ENCODE data around the gene PCDHA6.

DNA sequence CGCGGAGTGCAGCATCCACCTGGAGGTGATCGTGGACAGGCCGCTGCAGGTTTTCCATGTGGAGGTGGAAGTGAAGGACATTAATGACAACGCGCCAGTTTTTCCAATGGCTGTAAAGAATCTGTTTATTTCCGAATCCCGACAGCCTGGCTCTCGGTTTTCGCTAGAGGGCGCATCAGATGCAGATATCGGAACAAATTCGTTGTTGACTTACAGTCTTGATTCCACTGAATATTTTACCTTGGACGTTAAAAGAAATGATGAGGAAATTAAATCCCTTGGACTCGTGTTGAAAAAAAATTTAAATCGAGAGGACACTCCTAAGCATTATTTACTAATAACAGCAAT is 26.3 kb upstream of the PCDHA6 start:
- TF ChIP-seq, protein P1, sequence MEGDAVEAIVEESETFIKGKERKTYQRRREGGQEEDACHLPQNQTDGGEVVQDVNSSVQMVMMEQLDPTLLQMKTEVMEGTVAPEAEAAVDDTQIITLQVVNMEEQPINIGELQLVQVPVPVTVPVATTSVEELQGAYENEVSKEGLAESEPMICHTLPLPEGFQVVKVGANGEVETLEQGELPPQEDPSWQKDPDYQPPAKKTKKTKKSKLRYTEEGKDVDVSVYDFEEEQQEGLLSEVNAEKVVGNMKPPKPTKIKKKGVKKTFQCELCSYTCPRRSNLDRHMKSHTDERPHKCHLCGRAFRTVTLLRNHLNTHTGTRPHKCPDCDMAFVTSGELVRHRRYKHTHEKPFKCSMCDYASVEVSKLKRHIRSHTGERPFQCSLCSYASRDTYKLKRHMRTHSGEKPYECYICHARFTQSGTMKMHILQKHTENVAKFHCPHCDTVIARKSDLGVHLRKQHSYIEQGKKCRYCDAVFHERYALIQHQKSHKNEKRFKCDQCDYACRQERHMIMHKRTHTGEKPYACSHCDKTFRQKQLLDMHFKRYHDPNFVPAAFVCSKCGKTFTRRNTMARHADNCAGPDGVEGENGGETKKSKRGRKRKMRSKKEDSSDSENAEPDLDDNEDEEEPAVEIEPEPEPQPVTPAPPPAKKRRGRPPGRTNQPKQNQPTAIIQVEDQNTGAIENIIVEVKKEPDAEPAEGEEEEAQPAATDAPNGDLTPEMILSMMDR (IDR thresholded peaks at IDR 0.05), result peak in 4 of 5 experiments; percentile 14 to 30 (median 20)
- TF ChIP-seq POLR2A (IDR thresholded peaks at IDR 0.05), result no peak

Measured in tibial nerve (tissue), 3 donors.